Left colon (tissue), 2 donors: ENCODE results near the gene PLEKHH2. TPM values are rescaled to one million over a fixed set of nuclear protein-coding genes. Genes with fewer than 3 reads are reported as not detected.

Source experiments
- ATAC-seq: fragments of 200-7000 bp; cut with Tn5 transposase; one replicate; pipeline ENCODE4 v1.9.1; 2020; ENCODE audit warnings: mild to moderate bottlenecking, moderate library complexity
- DNase-seq, 2 donors: peaks; one replicate each; pipeline ENCODE4 v3.0.0-alpha.2; 2020
- intact Hi-C, 2 donors: fragments of 100-400 bp; cut with DNase I in 1 of 2; cut with micrococcal nuclease in 1 of 2; formaldehyde crosslinking; loops; one replicate each; pipeline versions ENCODE4 v1.11.2 to v1.14.0; 2022; cut with DNase I, micrococcal nuclease
- total RNA-seq, 2 donors: library from RNA; stranded (reverse); fragmentation: NEBNext Ultra II Directional; extraction: Animal tissue kit (Norgen Biotek cat#: 25700); gene quantifications; one replicate each; pipeline ENCODE4 v1.2.1, GENCODE V29; 2021
- donor health status: DM: no; HTN: no; CAD: no.
- donor health status: DM: yes; HTN: yes; CAD: no.

PLEKHH2 gene
- total RNA-seq, 2 donors from 2014 or later: 3.9 to 8.3 TPM

DNA sequence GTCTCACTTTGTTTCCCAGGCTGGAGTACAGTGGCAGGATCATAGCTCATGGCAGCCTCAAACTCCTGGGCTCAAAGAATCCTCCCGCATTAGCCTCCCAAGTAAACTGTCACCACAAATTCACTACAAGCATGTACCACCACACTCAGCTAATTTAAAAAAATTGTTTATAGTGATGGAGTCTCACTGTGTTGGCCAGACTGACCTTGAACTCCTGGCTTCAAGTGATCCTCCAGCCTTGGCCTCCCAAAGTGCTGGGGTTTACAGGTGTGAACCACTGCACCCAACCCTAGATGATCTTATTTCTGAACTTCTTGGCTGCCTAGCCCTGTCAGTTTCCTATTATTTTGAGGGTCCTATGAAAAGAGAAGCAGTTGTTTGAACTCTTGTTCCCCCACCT is 151.6 kb downstream of the PLEKHH2 start:
- no peak for DNase-seq
- no peak for ATAC-seq
- intact Hi-C loops: no loop called here

DNA sequence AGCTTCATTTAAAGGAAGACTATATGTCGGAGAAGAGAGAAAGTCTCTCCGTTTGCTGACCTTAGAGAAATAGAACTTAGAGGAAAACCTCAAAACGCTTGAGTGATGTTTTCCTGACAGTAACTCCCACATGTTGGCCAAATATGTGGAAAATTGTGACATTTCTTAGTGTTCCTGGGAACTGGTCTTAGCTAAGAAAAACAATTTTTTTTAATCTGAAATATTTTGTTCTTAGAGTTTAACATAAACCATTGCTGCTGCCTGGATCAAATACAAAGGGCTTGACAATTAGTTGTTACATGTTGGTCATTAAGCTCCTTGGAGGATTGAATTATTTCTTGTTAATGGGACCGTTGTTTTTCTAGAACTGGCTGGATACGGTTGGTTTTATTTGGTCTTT is 153.1 kb downstream of the PLEKHH2 start:
- intact Hi-C loops: no loop called here
- DNase-seq (no peak), ATAC-seq (no peak)

DNA sequence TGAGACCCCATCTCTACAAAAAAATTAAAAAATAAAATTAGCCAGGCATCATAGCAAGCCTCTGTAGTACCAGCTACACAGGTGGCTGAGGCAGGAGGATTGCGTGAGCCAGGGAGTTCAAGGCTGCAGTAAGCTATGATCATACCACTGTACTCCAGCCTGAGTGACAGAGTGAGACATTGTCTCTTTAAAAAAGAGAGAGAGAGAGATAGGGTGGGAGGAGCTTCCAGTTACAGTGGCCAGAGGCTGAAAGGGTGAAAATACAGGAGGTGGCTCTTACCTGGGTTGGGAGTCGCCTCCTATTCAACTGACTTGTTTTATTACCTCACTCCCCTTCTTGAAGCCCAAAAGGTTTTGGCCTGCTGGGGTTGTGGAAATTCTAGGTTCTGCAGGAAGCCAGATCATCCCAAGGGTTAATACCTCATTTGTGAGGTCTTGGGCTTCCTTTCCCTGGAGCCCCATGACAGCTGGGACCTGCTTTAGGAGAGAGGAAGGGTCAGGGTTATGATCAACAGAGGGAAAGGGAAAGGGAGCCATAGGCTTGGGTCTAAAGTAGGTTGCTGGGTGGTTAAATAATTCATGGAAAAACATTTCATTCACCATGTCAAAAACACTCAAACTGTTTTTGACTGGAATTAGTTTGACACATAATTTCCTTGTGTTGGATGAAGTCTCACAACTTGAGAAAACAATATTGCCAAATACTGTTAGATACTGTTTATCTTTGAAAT is 154.1 kb downstream of the PLEKHH2 start:
- intact Hi-C loops: no loop called here
- ATAC-seq (peak; percentile 63), DNase-seq (no peak)

DNA sequence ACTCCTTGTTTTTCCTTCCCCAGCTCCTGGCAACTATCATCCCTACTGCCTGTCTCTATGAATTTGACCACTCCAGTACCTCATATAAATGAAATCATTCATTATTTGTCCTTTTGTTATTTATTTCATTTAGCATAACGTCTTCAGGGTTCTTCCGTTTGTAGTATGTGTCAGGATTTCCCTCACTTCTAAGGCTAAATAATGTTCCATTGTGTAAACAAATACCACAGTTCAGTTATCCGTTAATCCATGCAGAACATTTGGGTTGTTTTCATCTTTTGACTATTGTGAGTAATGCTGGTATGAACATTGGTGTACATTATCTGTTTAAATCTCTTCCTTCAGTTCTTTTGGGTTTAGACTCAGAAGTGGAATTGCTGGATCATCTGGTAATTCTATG is 155.6 kb downstream of the PLEKHH2 start:
- intact Hi-C loops: no loop called here
- DNase-seq (no peak), ATAC-seq (no peak)

DNA sequence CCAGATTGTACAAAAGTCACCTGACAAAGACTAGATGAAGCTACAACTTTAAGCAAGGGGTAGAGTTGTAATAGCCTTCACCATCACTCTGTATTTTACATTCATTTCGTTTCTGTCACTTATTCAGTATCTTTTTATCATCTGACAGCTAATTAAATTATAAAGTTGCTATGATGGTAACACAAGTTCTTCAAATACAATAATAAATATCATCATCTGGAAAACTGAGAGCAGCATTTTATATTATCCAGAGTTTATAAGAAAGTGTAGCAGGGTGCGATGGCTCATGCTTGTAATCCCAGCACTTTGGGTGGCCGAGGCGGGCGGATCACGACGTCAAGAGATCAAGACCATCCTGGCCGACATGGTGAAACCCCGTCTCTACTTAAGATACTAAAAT is 157.9 kb downstream of the PLEKHH2 start:
- no peak for ATAC-seq
- intact Hi-C loops: no loop called here
- DNase-seq: no peak

DNA sequence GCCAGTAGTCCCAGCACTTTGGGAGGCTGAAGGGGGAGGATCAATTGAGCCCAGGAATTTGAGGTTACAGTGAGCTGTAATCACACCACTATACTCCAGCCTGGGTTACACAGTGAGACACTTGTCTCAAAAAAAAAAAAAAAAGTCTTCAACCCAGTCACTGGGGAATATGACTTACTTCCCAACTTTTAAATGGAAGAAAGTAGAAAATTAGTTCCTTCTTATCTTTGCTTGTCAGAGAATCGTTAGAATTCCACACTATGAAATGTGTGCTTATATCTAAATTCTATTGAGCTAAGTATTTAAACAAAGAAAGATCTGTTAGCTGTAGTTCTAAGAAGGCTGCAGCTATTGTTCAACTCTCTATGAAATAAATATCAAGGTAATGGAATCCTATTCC is 159.1 kb downstream of the PLEKHH2 start:
- DNase-seq (no peak), ATAC-seq (no peak)
- intact Hi-C loops: no loop called here

DNA sequence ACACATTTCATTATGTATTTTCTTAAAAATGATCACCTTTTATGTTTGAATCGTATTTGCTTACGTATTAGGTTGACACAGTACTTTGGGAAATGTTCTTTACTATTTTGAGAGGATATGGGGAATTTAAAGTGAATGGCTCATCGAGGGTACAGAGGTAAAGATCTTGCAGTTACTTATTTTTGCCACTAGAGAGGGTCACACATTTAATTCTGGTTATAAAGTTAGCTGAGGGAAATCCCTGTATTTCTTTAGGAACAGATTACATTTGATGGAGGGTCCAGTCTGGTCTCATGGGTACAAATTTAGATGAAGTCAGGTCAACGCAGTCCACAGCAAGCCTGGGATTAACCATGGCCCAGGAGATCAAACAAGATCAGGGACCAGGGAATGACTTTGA is 161.2 kb downstream of the PLEKHH2 start:
- intact Hi-C loops: no loop called here
- peak; percentile 52 for ATAC-seq
- no peak for DNase-seq

DNA sequence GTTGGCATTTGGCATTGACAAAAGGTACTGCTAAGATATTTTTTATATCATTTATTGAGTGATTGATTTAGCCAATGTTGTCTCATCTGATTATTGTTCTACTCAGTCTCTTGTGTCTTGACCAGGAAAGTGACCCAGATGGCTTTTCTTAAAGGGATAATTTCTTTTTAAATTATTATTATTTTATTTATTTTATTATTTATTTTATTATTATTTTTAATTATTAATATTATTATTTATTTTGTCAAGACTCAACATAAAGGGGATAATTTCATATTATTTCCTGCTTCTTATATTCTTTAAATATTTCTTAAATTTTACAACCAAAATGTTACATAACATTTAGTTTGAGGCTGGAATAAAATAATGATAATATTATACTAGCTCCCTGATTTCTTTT is 163.8 kb downstream of the PLEKHH2 start:
- DNase-seq: no peak
- intact Hi-C loops: no loop called here
- ATAC-seq: no peak

DNA sequence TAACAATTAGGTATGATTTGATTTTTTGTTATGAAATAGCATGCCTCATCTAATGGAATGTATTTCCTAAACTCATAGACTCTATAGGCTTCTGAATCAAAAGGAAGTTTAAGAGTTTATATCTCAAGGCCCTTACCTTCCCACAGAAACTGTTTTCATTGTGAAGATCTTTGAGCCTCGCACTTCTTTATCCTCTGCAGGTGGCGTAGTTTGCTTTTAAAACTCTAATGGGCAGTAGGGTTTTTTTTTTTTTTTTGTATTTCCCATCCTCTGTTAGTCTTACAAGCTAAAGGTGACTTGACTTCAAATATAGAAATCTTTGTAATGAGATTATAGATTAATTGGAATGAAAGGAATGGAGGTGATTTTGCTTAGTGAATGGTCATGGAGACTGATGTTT is 165.1 kb downstream of the PLEKHH2 start:
- ATAC-seq (peak; percentile 57), DNase-seq (no peak)
- intact Hi-C loops: no loop called here

DNA sequence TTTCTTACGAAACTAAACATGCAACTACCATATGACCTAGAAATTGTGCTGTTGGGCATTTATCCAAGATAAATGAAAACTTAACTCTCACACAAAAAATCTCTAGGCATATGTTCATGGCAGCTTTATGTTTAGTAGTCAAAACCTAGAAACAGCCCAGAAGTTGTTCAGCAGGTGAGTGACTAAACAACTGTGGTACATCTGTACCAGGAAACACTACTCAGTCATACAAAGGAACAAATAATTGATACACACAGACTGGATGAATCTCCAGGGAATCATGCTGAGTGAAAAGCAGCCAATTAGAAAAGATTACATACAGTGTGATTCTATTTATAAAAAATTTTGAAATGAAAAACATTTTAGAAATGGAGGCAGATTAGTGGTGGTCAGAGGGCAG is 166.1 kb downstream of the PLEKHH2 start:
- DNase-seq: no peak
- peak; percentile 51 for ATAC-seq
- intact Hi-C loops: no loop called here

DNA sequence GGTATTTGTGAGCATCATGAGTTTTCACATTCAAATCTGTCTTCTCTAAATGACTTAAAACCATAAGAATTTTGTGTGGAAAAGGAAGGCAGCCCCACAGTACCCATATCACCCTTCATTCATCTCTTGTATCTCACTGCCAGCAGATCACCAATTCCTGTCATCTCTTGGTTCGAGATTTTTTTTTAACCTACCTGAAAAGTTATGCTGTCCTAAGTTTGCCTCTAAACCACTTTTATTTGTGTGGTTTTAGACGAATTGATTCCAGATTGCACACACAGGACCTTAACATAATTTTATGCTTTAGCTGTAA is 169.6 kb downstream of the PLEKHH2 start:
- DNase-seq (no peak), ATAC-seq (no peak)
- intact Hi-C loops: no loop called here

DNA sequence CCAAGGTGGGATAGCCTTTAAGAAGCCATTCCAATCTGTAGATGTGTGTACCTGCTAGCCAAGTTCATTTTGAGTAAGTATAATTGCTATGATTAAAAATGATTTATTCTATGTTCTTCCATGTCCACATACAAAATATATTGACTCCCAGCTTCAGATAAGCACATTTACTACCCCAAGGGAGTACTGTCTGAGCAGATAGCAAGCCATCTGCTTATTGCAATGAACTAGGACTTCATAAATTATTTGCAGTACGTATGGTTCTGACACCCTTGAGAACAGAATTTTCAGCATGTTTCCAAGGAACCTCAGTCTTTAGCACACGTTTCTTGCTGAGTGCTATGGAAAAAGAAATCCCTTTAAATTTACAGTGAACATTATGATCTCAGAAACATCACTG is 173.4 kb downstream of the PLEKHH2 start:
- no peak for ATAC-seq
- intact Hi-C loops: no loop called here

DNA sequence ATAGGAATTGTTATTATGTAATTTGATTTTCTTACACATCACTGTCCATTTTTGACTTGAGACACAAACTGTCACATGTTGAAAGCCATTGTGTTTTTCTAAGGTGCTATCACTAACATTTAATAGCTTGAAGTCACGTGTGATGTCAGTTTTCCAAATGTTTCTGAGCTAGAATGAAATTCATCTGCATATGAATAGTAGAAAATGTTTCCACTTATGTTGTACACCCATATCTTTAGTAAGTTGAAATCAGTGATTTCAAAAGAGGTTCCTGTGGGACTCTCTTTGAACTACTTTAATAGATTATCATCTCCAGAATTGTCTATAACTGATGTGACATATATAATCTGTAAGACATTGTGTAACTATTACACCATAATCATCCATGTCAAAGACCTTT is 173.8 kb downstream of the PLEKHH2 start:
- intact Hi-C loops: no loop called here
- ATAC-seq (no peak), DNase-seq (no peak)

More for the DNA sequence above, 173.4 kb downstream of the PLEKHH2 start:
- DNase-seq: no peak

DNA sequence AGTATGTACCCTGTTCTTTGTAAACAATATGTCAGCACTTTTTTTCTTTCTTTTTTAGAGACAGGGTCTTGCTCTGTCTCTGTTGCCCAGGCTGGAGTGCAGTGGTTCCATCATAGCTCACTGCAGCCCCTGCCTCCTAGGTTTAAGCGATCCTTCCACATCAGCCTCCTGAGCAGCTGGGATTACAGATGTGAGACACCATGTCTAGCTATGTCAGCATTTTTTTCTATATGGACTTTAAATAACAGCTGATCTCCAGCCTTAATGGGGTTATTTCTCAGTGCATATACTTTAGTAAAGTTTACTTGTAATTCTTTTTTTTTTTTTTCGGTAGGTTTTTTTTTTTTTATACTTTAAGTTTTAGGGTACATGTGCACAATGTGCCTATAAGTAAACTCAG is 174.9 kb downstream of the PLEKHH2 start:
- ATAC-seq (no peak), DNase-seq (no peak)
- intact Hi-C loops: no loop called here

DNA sequence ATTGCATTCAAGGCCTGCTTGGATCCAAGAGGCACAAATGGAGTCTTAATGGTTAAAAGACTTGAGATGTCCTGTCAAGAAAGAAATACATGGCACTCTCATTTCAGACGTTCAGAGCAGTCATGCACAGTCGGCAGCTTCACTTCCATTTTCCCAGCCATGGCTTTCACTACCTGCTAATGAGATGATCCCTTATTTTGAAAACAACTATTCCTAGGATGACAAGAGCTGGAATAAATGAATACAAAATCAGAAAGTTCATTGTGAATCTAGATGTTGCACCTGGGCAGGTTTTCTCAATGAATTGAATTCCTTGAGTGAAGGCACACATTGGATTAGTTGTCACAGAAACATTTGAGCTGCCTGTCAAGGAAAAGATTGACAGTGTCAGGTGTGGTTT is 175.9 kb downstream of the PLEKHH2 start:
- intact Hi-C loops: no loop called here
- ATAC-seq: no peak
- no peak for DNase-seq

DNA sequence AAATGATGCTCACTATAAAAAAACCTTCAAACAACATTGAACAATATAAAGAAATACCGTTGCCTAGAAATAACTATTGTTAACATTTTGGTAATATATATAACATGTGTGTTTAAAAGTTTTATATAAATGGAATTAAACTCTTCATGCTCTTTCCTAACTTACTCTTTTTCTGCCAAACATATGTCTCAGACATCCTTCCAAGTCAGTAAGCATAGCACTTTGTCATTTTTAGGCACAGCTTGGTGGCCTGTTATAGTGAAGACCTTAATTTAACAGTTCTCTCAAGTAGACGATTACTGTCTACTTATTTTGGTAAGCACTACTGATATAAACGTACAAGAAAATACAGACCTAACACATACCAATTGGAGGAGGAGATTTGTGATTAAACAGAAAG is 177.7 kb downstream of the PLEKHH2 start:
- DNase-seq (no peak), ATAC-seq (no peak)
- intact Hi-C loops: no loop called here

Other genes starting within 250 kb of the PLEKHH2 start
- gene THADA, start 41.2 kb upstream of the PLEKHH2 start, total RNA-seq: 10 to 100 TPM; 18.7 to 20.3 TPM
- under 1 TPM in 1 of 2 donors, not detected in 1; 0.36 TPM for gene C1GALT1C1L, start 39.2 kb downstream of the PLEKHH2 start, total RNA-seq
- gene DYNC2LI1, start 136.8 kb downstream of the PLEKHH2 start, total RNA-seq: 10 to 100 TPM in 1 of 2 donors, 1 to 10 TPM in 1; 6.9 to 19.9 TPM
- under 1 TPM; 0.09 to 0.14 TPM for gene ABCG5, start 201.6 kb downstream of the PLEKHH2 start, total RNA-seq
- under 1 TPM; 0.53 to 0.67 TPM for gene ABCG8, start 201.7 kb downstream of the PLEKHH2 start, total RNA-seq